ENCODE measurements around the gene KIFC3. TPM values are rescaled to one million over a fixed set of nuclear protein-coding genes. Genes with fewer than 3 reads are reported as not detected.
"Not testable (repeated sequence)": the region's sequence is repeated elsewhere in the genome, so short reads cannot be mapped to it uniquely, and the experiment has no call there.

Gene KIFC3
- total RNA-seq, 1 experiment from 2014 or later: 32.6 TPM

DNA sequence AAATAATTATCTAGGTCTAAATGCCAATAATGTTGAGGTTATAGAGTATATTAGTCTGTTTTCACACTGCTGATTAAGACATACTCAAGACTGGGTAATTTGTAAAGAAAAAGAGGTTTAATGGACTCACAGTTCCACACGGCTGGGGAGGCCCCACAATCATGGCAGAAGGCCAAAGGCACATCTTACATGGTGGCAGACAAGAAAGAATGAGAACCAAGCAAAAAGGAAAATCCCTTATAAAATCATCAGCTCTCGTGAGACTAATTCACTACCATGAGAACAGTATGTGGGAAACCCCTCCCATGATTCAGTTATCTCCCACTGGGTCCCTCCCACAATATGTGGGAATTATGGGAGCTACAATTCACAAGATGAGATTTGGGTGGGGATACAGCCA, 69.6 kb downstream of the KIFC3 start:
- H4K20me1 ChIP-seq (ENCODE audit: low read length): no peaks in the 10 kb centered on the region
- CTCF ChIA-PET: no interaction called here
- no peak overlapping the region for H3K27ac ChIP-seq (ENCODE audit: low read length)
- no peak overlapping the region for H3K4me3 ChIP-seq (ENCODE audit: low read length)
- H3K27me3 ChIP-seq (ENCODE audit: low read length): no peaks in the 10 kb centered on the region
- no peak for DNase-seq
- POLR2A ChIA-PET (ENCODE audit: unreplicated experiment): no interaction called here
- H2AFZ ChIP-seq (ENCODE audit: low read length): no peak overlapping the region
- H3K36me3 ChIP-seq (ENCODE audit: low read depth, low read length): no peaks in the 10 kb centered on the region
- no peaks in the 10 kb centered on the region for H3F3A ChIP-seq (ENCODE audit: low read length, unreplicated experiment)
- intact Hi-C loops (cut with micrococcal nuclease): no loop called here
- H3K4me2 ChIP-seq (ENCODE audit: low read length): no peak overlapping the region
- peaks cover 14% of the 10 kb centered on the region for H3K4me1 ChIP-seq (ENCODE audit: insufficient read depth, low read length)
- H3K9me2 ChIP-seq (replicated peaks; ENCODE audit: low read length): no peaks in the 10 kb centered on the region
- no TSS peak for BruUV-seq (replicated peaks)
- H3K79me2 ChIP-seq (ENCODE audit: low read length): peaks cover 15% of the 10 kb centered on the region; the same call in 1 of the 2 replicates
- H3K9me3 ChIP-seq (ENCODE audit: low read length): no peaks in the 10 kb centered on the region
- TF ChIP-seq EZH2phosphoT487 (IDR thresholded peaks at IDR 0.05; ENCODE audit: borderline replicate concordance, low read length) (no peak), EZH2 (IDR thresholded peaks at IDR 0.05; ENCODE audit: low read length, unreplicated experiment) (no peak)
- TF ChIP-seq, protein P1, sequence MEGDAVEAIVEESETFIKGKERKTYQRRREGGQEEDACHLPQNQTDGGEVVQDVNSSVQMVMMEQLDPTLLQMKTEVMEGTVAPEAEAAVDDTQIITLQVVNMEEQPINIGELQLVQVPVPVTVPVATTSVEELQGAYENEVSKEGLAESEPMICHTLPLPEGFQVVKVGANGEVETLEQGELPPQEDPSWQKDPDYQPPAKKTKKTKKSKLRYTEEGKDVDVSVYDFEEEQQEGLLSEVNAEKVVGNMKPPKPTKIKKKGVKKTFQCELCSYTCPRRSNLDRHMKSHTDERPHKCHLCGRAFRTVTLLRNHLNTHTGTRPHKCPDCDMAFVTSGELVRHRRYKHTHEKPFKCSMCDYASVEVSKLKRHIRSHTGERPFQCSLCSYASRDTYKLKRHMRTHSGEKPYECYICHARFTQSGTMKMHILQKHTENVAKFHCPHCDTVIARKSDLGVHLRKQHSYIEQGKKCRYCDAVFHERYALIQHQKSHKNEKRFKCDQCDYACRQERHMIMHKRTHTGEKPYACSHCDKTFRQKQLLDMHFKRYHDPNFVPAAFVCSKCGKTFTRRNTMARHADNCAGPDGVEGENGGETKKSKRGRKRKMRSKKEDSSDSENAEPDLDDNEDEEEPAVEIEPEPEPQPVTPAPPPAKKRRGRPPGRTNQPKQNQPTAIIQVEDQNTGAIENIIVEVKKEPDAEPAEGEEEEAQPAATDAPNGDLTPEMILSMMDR (conservative IDR thresholded peaks at IDR 0.05; ENCODE audit: low read depth, low read length): no peak
- no peak overlapping the region for H3K9ac ChIP-seq (ENCODE audit: low read length)
- ATAC-seq: no peak

DNA sequence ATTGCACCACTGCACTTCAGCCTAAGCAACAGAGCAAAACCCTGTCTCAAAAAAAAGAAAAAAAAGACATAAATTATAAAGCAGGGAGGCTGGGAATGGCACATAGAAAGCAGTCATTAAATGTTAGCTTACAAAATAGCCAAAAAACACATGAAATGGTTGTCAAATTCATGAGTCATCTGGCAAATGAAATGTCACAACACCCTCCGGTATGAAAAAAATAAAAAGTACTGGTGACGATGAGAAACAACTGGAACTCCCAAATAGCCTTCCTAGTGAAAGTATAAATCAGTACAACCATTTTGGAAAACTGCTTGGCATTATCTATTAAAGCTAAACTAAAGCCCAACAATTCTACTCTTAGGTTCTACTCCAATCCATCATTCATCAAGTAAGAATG, 70.3 kb downstream of the KIFC3 start:
- Histone ChIP-seq H3K4me3 (ENCODE audit: low read length) (no peak overlapping the region), H3K27me3 (ENCODE audit: low read length) (no peaks in the 10 kb centered on the region), H3K9ac (ENCODE audit: low read length) (no peak overlapping the region), H3K27ac (ENCODE audit: low read length) (no peak overlapping the region), H3K79me2 (ENCODE audit: low read length) (peaks cover 11% of the 10 kb centered on the region; the same call in 1 of the 2 replicates), H3F3A (ENCODE audit: low read length, unreplicated experiment) (no peaks in the 10 kb centered on the region), H3K4me2 (ENCODE audit: low read length) (no peak overlapping the region), H3K4me1 (ENCODE audit: insufficient read depth, low read length) (peaks cover 11% of the 10 kb centered on the region), H2AFZ (ENCODE audit: low read length) (no peak overlapping the region), H4K20me1 (ENCODE audit: low read length) (no peaks in the 10 kb centered on the region), H3K9me2 (replicated peaks; ENCODE audit: low read length) (no peaks in the 10 kb centered on the region), H3K9me3 (ENCODE audit: low read length) (no peaks in the 10 kb centered on the region), H3K36me3 (ENCODE audit: low read depth, low read length) (no peaks in the 10 kb centered on the region)
- TF ChIP-seq, protein P1 (conservative IDR thresholded peaks at IDR 0.05; ENCODE audit: low read depth, low read length): no peak
- TF ChIP-seq EZH2 (IDR thresholded peaks at IDR 0.05; ENCODE audit: low read length, unreplicated experiment) (no peak), EZH2phosphoT487 (IDR thresholded peaks at IDR 0.05; ENCODE audit: borderline replicate concordance, low read length) (no peak)
- DNase-seq: no peak
- no peak for ATAC-seq
- intact Hi-C loops (cut with micrococcal nuclease): no loop called here
- CTCF ChIA-PET: no interaction called here
- BruUV-seq (replicated peaks): no TSS peak
- POLR2A ChIA-PET (ENCODE audit: unreplicated experiment): no interaction called here

DNA sequence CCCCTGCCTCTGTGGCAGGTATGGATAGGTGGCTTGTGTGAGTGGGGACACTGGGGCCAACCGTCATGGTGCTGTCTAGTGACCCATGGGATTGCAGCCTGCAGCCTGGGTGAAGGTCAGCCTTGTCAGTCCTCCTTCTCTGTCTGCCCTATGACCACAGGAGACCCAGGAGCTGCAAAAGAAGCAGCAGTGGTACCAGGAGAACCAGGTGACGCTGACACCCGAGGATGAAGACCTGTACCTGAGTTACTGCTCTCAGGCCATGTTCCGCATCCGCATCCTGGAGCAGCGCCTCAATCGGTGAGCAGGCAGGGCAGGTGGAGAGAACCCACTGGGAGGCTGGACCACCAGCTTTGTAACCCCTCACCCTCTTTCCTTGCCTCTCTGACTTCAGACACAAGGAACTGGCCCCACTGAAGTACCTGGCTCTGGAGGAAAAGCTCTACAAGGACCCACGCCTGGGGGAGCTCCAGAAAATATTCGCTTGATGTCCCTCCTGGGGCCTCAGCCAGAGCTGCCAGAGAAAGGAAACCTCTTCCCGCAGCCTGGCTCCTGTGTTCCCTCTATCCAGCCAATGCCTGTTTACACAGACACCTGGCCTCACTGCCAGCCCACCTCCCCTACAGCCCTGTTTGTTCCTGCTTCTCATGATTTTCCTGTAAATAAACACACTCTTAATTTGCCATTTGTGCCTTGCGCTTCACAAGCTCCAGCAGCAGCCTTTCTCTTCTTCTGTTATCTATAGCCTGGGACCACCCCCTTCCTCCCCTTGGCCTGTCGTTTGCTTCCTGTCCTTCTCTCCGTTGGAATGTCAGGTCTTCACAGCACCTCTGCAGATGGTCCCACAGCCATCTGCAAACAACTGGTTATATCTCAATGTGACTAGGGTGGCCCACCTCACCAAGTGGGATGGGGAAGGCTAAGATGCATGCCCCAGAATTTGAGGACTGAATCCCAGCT, 71.2 kb downstream of the KIFC3 start:
- no peak for ATAC-seq
- BruUV-seq (replicated peaks): no TSS peak
- Histone ChIP-seq H3K4me2 (ENCODE audit: low read length) (no peak overlapping the region), H3K9me3 (ENCODE audit: low read length) (no peaks in the 10 kb centered on the region), H3K27ac (ENCODE audit: low read length) (no peak overlapping the region), H3K4me3 (ENCODE audit: low read length) (no peak overlapping the region), H3K27me3 (ENCODE audit: low read length) (no peaks in the 10 kb centered on the region), H3K9me2 (replicated peaks; ENCODE audit: low read length) (no peaks in the 10 kb centered on the region), H2AFZ (ENCODE audit: low read length) (no peak overlapping the region), H3K9ac (ENCODE audit: low read length) (no peak overlapping the region), H3K4me1 (ENCODE audit: insufficient read depth, low read length) (peaks cover 7% of the 10 kb centered on the region; the same call in 1 of the 2 replicates), H3K79me2 (ENCODE audit: low read length) (0 out of 2 replicates have a peak, but pooled peaks cover 6% of the 10 kb centered on the region), H3K36me3 (ENCODE audit: low read depth, low read length) (no peaks in the 10 kb centered on the region), H3F3A (ENCODE audit: low read length, unreplicated experiment) (no peaks in the 10 kb centered on the region), H4K20me1 (ENCODE audit: low read length) (no peaks in the 10 kb centered on the region)
- intact Hi-C loops (cut with micrococcal nuclease): no loop called here
- ChIA-PET POLR2A (ENCODE audit: unreplicated experiment) (no interaction called here), CTCF (no interaction called here)
- no peak for DNase-seq
- TF ChIP-seq EZH2 (IDR thresholded peaks at IDR 0.05; ENCODE audit: low read length, unreplicated experiment) (no peak), EZH2phosphoT487 (IDR thresholded peaks at IDR 0.05; ENCODE audit: borderline replicate concordance, low read length) (no peak)
- TF ChIP-seq, protein P1 (conservative IDR thresholded peaks at IDR 0.05; ENCODE audit: low read depth, low read length): no peak

DNA sequence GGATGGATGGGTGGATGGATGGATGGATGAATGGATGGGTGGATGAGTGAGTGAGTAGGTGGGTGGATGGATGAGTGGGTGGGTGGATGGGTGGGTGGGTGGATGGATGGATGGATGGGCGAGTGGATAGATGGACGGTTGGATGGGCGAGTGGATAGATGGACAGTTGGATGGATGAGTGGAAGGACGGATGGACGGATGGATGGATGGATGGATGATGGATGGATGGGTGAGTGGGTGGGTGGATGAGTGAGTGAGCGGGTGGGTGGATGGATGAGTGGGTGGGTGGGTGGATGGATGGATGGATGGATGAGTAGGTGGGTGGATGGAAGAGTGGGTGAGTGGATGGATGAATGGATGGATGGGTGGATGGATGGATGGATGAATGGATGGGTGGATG, 72.4 kb downstream of the KIFC3 start:
- H3K27me3 ChIP-seq (ENCODE audit: low read length); H2AFZ ChIP-seq (ENCODE audit: low read length); H3K79me2 ChIP-seq (ENCODE audit: low read length); H3K4me1 ChIP-seq (ENCODE audit: insufficient read depth, low read length); H3K4me2 ChIP-seq (ENCODE audit: low read length); POLR2A ChIA-PET (ENCODE audit: unreplicated experiment); intact Hi-C loops (cut with micrococcal nuclease); H3F3A ChIP-seq (ENCODE audit: low read length, unreplicated experiment); H3K27ac ChIP-seq (ENCODE audit: low read length); H3K4me3 ChIP-seq (ENCODE audit: low read length); BruUV-seq (replicated peaks); H3K9me2 ChIP-seq (replicated peaks; ENCODE audit: low read length); H3K36me3 ChIP-seq (ENCODE audit: low read depth, low read length); ATAC-seq; H3K9ac ChIP-seq (ENCODE audit: low read length); DNase-seq; H3K9me3 ChIP-seq (ENCODE audit: low read length); H4K20me1 ChIP-seq (ENCODE audit: low read length); CTCF ChIA-PET: not testable (repeated sequence)

All from PC-3 (cell line).